Liver (tissue), 9 donors: ENCODE measurements around the gene IFITM10. TPM values are rescaled to one million over a fixed set of nuclear protein-coding genes. Genes with fewer than 3 reads are reported as not detected.

ENCODE experiments used
- DNase-seq: peaks from one replicate; pipeline ENCODE4 v3.0.0-alpha.2; 2017; ENCODE audit warnings: low spot score
- H3K27ac ChIP-seq, 2 donors: one replicate each; pipeline ENCODE4 v1.7.0; 2013; ENCODE audit warnings: inconsistent platforms in 2 of 2, low read length in 2 of 2, control low read depth in 1 of 2, low read depth in 1 of 2, mild to moderate bottlenecking in 1 of 2
- H3K27me3 ChIP-seq, 4 donors: one replicate each; pipeline versions ENCODE4 v1.6.1 to v1.7.0; 2013; ENCODE audit warnings: low read length in 3 of 4, inconsistent platforms in 1 of 4, mild to moderate bottlenecking in 1 of 4, moderate library complexity in 1 of 4; ENCODE audit not compliant: control insufficient read depth in 4 of 4, insufficient read depth in 4 of 4
- H3K36me3 ChIP-seq, 4 donors: one replicate each; pipeline versions ENCODE4 v1.6.1 to v1.7.0; 2013; ENCODE audit warnings: low read length in 3 of 4, mild to moderate bottlenecking in 3 of 4, low read depth in 1 of 4, moderate library complexity in 1 of 4; ENCODE audit not compliant: control insufficient read depth in 4 of 4, insufficient read depth in 3 of 4
- H3K4me1 ChIP-seq, 4 donors: one replicate each; pipeline versions ENCODE4 v1.6.1 to v1.7.0; 2013; ENCODE audit warnings: low read length in 3 of 4, mild to moderate bottlenecking in 3 of 4, moderate library complexity in 1 of 4; ENCODE audit not compliant: control insufficient read depth in 4 of 4, insufficient read depth in 4 of 4
- H3K4me3 ChIP-seq, 3 donors: one replicate each; pipeline versions ENCODE4 v1.6.1 to v1.7.0; 2013; ENCODE audit warnings: low read length in 3 of 3, control low read depth in 1 of 3, low read depth in 1 of 3, mild to moderate bottlenecking in 1 of 3
- H3K9ac ChIP-seq, 2 donors: one replicate each; pipeline ENCODE4 v1.7.0; 2013; ENCODE audit warnings: low read length in 2 of 2, mild to moderate bottlenecking in 2 of 2, moderate library complexity in 2 of 2, control low read depth in 1 of 2, low read depth in 1 of 2
- H3K9me3 ChIP-seq, 4 donors: one replicate each; pipeline versions ENCODE4 v1.6.1 to v1.7.0; 2013; ENCODE audit warnings: low read length in 3 of 4; ENCODE audit not compliant: control insufficient read depth in 4 of 4
- CTCF ChIP-seq: fragments of 150-350 bp; IDR thresholded peaks from 2 replicates; pipeline ENCODE4 v1.5.1; 2017; ENCODE audit warnings: improper control_type of control experiment, low read depth, low read length; ENCODE audit not compliant: missing input control
- EGR1 ChIP-seq, 2 donors: IDR thresholded peaks; 2 replicates each; pipeline ENCODE4 v1.6.1; 2016 to 2018; ENCODE audit warnings: antibody characterized with exemption in 2 of 2, low read depth in 2 of 2
- FOXA1 ChIP-seq: IDR thresholded peaks from 2 replicates; pipeline ENCODE4 v1.6.1; 2016; ENCODE audit warnings: antibody characterized with exemption
- FOXA2 ChIP-seq: IDR thresholded peaks from 2 replicates; pipeline ENCODE4 v1.6.1; 2016; ENCODE audit warnings: antibody characterized with exemption
- GABPA ChIP-seq, 2 donors: IDR thresholded peaks in 1 of 2; conservative IDR thresholded peaks in 1 of 2; 2 replicates each; pipeline ENCODE4 v1.6.1; 2016; ENCODE audit warnings: antibody characterized with exemption in 2 of 2, mild to moderate bottlenecking in 1 of 2, moderate library complexity in 1 of 2
- HNF4A ChIP-seq, 2 donors: conservative IDR thresholded peaks; 2 replicates each; pipeline ENCODE4 v1.6.1; 2016; ENCODE audit warnings: antibody characterized with exemption in 2 of 2, mild to moderate bottlenecking in 2 of 2
- HNF4G ChIP-seq: IDR thresholded peaks from 2 replicates; pipeline ENCODE4 v1.6.1; 2016; ENCODE audit warnings: antibody characterized with exemption
- JUND ChIP-seq, 2 donors: IDR thresholded peaks; 2 replicates each; pipeline ENCODE4 v1.6.1; 2016; ENCODE audit warnings: antibody characterized with exemption in 2 of 2
- RAD21 ChIP-seq, 2 donors: IDR thresholded peaks; 2 replicates each; pipeline ENCODE4 v1.6.1; 2016; ENCODE audit warnings: antibody characterized with exemption in 2 of 2, mild to moderate bottlenecking in 2 of 2
- REST ChIP-seq: IDR thresholded peaks from 2 replicates; pipeline ENCODE4 v1.6.1; 2016; ENCODE audit warnings: antibody characterized with exemption, mild to moderate bottlenecking
- RXRA ChIP-seq, 2 donors: IDR thresholded peaks; 2 replicates each; pipeline ENCODE4 v1.6.1; 2017 to 2018; ENCODE audit warnings: antibody characterized with exemption in 2 of 2, mild to moderate bottlenecking in 1 of 2
- SP1 ChIP-seq: IDR thresholded peaks from 2 replicates; pipeline ENCODE4 v1.6.1; 2018; ENCODE audit warnings: antibody characterized with exemption, mild to moderate bottlenecking
- TAF1 ChIP-seq: conservative IDR thresholded peaks from 2 replicates; pipeline ENCODE4 v1.6.1; 2016; ENCODE audit warnings: antibody characterized with exemption, mild to moderate bottlenecking
- YY1 ChIP-seq: IDR thresholded peaks from 2 replicates; pipeline ENCODE4 v1.6.1; 2016; ENCODE audit warnings: antibody characterized with exemption, mild to moderate bottlenecking
- ZBTB33 ChIP-seq: IDR thresholded peaks from 2 replicates; pipeline ENCODE4 v1.6.1; 2016; ENCODE audit warnings: antibody characterized with exemption
- WGBS: extraction: QIAGEN DNeasy Blood & Tissue Kit; methylation state at CpG from one replicate; pipeline ENCODE4 v1.1.7; 2013; 5-methylcytosine and 5-hydroxymethylcytosine counted together
- polyA plus RNA-seq, 2 donors: library from polyadenylated mRNA; stranded (reverse) in 1 of 2; unstranded in 1 of 2; fragments of 200-250 nt in 1 of 2; fragments of >200 nt in 1 of 2; fragmentation: Nextera tagmentation in 1 of 2; extraction: Ambion mirVana in 1 of 2; gene quantifications; one replicate each; pipeline versions ENCODE4 v1.2.1 to v1.2.3, GENCODE V29; 2013 to 2015
- total RNA-seq, 2 donors: library from RNA; depleted of rRNA; stranded (reverse); fragments of >200 nt; gene quantifications; one replicate each; pipeline ENCODE4 v1.2.3, GENCODE V29; 2014
- TF ChIP-seq, protein P1 (sequence below): IDR thresholded peaks from 2 replicates; pipeline ENCODE4 v1.6.1; 2016; ENCODE audit warnings: antibody characterized with exemption
- donor health status: healthy.
- donor health status: healthy.
- donor health status: healthy.
- donor health status: healthy.
- donor health status: healthy.

IFITM10 gene
- total and polyA plus RNA-seq, 4 donors = 0.14 to 8.5 (median 1.8) TPM

DNA sequence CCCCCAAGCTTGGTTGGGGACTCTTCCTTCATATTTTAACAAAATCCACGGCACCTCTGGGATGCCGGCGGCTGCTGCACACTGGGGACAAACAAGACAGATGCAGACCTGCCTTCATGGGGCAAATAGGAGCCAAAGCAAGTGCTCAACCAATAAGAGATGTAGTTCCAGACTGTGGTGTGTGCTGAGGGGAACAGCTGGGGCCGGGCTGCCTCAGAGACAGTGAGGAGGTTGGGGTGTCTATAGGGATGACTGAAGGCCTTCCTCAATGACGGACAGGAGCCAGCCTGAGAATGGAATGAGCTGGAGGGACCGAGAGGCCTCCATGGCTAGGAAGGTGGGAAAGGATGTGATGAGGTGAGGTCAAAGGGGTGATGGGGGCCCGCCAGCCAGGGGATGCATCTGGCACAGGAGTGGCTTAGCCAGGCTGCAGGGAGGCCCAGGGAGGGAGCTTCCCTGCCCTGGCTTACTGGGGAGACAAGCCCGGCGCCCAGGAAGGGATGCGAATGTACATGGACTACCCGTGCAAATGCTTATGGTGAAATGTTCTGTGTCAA, 23.7 kb upstream of the IFITM10 start:
- H3K27me3 ChIP-seq = no peaks in the 10 kb centered on the region
- H3K4me3 ChIP-seq = no peak overlapping the region
- H3K27ac ChIP-seq = no peak overlapping the region
- no peak overlapping the region for H3K9ac ChIP-seq
- H3K9me3 ChIP-seq = no peaks in the 10 kb centered on the region
- no peaks in the 10 kb centered on the region for H3K4me1 ChIP-seq
- no peaks in the 10 kb centered on the region for H3K36me3 ChIP-seq
- no peak for DNase-seq
- no peak for TF ChIP-seq RXRA (IDR thresholded peaks at IDR 0.05)
- no peak for TF ChIP-seq HNF4G
- no peak for TF ChIP-seq FOXA1
- no peak for TF ChIP-seq HNF4A (conservative IDR thresholded peaks at IDR 0.05)
- TF ChIP-seq JUND (IDR thresholded peaks at IDR 0.05) = no peak
- no peak for TF ChIP-seq RAD21 (IDR thresholded peaks at IDR 0.05)
- TF ChIP-seq ZBTB33 = no peak
- TF ChIP-seq, protein P1, sequence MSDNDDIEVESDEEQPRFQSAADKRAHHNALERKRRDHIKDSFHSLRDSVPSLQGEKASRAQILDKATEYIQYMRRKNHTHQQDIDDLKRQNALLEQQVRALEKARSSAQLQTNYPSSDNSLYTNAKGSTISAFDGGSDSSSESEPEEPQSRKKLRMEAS = no peak
- no peak for TF ChIP-seq CTCF
- TF ChIP-seq FOXA2 = no peak
- TF ChIP-seq TAF1 = no peak
- TF ChIP-seq YY1 = no peak
- TF ChIP-seq EGR1 (IDR thresholded peaks at IDR 0.05; ENCODE audit: low read depth in 2 of 2) = no peak
- 92% methylated on average over 11 of the region's 11 CpGs for WGBS

- no peaks in the 10 kb centered on the region for H3K36me3 ChIP-seq
- 85% methylated on average over 10 of the region's 10 CpGs for WGBS
- no peaks in the 10 kb centered on the region for H3K4me1 ChIP-seq
- no peak overlapping the region for H3K27ac ChIP-seq
- H3K27me3 ChIP-seq = no peaks in the 10 kb centered on the region
- H3K4me3 ChIP-seq = no peak overlapping the region
- no peak overlapping the region for H3K9ac ChIP-seq
- TF ChIP-seq CTCF = no peak
- TF ChIP-seq FOXA1 = no peak
- TF ChIP-seq TAF1 = no peak
- no peak for TF ChIP-seq HNF4G
- TF ChIP-seq FOXA2 = no peak
- TF ChIP-seq RAD21 (IDR thresholded peaks at IDR 0.05) = no peak
- TF ChIP-seq, protein P1 = no peak
- TF ChIP-seq JUND (IDR thresholded peaks at IDR 0.05) = no peak
- TF ChIP-seq SP1 = no peak
- TF ChIP-seq ZBTB33 = no peak
- TF ChIP-seq GABPA (IDR thresholded peaks at IDR 0.05 in 1 of 2, conservative IDR thresholded peaks at IDR 0.05 in 1 of 2) = no peak
- no peak for TF ChIP-seq RXRA (IDR thresholded peaks at IDR 0.05)
- TF ChIP-seq REST = no peak
- H3K9me3 ChIP-seq = no peaks in the 10 kb centered on the region
- no peak for DNase-seq
Observed at GRCh38 chr11:1773131-1773993, 23.0 kb upstream of the IFITM10 start.
